D721Med (cell line): Measurements from ENCODE around the gene MRAS.
A peak's percentile ranks its signal among the peaks of the same experiment; 100 is the strongest.

ENCODE experiments used
- DNase-seq: peaks from one replicate; pipeline ENCODE4 v3.0.0; 2011; ENCODE audit warnings: low spot score; ENCODE audit not compliant: insufficient read length
- FAIRE-seq: peaks from 2 replicates; lab custom pipeline; 2011; peaks lifted over from hg19 to GRCh38; lab: Jason Lieb, UNC
- TF ChIP-seq, protein P1 (sequence below): IDR thresholded peaks from 2 replicates; pipeline ENCODE4 v1.5.1; 2012; ENCODE audit warnings: mild to moderate bottlenecking, control low read depth; ENCODE audit not compliant: insufficient read depth; ENCODE audit errors: missing control alignments

The MRAS gene

DNA sequence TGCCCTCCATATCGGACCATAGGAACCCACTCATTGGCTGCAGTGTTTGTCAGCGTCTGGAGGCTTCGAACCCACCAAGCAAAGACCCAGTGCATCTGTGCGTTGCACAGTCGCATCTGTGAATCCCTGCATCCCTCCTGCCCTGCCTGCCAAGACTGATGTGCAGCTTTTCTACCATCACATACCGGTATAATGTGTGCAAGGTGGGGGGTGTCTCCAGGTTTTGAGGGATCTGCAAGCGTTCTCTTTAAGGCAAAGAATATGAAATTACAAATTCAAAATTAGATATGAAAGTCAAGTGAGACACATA lies 18.4 kb upstream of the MRAS start:
- no peak for FAIRE-seq
- TF ChIP-seq, protein P1, sequence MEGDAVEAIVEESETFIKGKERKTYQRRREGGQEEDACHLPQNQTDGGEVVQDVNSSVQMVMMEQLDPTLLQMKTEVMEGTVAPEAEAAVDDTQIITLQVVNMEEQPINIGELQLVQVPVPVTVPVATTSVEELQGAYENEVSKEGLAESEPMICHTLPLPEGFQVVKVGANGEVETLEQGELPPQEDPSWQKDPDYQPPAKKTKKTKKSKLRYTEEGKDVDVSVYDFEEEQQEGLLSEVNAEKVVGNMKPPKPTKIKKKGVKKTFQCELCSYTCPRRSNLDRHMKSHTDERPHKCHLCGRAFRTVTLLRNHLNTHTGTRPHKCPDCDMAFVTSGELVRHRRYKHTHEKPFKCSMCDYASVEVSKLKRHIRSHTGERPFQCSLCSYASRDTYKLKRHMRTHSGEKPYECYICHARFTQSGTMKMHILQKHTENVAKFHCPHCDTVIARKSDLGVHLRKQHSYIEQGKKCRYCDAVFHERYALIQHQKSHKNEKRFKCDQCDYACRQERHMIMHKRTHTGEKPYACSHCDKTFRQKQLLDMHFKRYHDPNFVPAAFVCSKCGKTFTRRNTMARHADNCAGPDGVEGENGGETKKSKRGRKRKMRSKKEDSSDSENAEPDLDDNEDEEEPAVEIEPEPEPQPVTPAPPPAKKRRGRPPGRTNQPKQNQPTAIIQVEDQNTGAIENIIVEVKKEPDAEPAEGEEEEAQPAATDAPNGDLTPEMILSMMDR: no peak
- no peak for DNase-seq

DNA sequence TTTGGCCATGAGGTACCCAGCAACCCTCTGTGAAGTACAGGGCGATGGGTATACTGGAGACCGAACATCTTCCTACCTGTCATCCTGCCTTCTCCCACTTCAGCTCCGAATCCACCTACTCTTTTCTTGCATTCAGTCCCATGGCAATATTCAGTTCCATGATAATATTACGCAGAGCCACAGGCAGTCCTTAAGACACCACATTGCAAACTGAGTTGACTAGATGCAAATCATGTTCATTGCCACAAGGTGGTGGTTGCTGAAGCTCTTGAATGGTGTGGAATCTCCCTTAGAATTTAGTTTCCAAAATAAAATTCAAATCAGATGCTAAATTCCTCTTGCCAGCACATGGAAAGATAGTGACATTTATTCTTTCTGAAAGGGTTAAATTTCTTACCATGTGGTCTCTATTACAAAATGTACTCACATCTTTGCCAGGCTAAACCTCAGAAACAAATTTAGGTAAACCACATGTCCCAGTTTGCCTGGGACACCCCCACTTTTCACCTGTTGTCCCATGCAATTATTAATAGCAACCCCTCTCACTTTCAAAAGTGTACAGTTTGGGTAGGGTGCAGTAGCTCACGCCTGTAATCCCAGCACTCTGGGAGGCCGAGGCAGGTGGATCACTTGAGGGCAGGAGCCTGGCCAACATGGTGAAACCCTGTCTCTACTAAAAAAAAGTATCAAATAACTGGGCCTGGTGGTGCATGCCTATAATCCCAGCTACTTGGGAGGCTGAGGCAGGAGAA lies 17.1 kb upstream of the MRAS start:
- no peak for DNase-seq
- FAIRE-seq: no peak
- TF ChIP-seq, protein P1: no peak

DNA sequence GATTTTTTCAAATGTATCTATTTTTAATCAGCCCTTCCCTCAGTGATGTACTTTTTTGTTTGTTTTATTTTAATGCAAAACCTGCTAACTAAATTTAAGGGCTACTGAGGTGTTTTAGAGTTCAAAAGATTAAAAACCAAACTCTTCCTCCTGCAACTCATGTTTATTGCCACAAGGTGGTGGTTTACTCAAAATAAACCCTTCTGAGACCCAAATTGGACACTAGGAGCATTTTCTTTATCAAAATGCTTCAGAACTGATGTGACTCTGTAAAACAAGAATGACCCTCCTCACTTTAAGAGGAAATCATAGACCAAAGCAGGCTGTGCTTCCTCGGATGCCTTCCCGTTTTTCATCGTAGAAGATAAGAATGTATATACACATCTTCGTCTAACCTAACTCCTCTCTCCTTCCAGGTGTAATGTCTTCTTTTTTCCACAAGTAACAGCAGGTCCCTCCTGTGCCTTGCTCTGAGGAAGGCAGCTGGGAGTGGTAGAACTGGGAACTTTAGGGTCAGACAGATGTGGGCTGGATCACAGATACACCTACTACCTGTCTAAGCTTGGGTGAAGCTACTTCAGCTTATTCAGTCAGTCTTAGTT lies 15.8 kb upstream of the MRAS start:
- TF ChIP-seq, protein P1: peak; percentile 50
- no peak for FAIRE-seq
- DNase-seq: no peak

DNA sequence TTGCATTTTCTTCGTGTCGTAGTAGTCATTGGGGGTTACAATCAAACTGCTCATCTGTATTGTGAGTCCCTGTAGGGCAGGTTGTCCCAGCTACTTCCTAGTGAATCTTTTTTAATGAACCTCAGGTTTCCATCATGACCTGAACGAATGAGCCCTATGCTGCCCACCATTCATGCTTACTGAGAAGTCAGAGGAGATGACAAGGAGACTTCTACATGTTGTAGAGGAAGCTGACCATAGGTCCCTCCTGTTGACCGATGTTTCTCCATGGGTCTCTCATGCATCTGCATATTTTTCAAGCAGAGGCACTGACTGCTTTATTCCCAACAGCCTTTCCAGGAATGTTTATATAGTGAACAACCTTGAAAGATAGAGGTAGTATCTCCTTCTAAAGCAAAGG lies 13.8 kb upstream of the MRAS start:
- FAIRE-seq (no peak), DNase-seq (no peak)
- TF ChIP-seq, protein P1: no peak

DNA sequence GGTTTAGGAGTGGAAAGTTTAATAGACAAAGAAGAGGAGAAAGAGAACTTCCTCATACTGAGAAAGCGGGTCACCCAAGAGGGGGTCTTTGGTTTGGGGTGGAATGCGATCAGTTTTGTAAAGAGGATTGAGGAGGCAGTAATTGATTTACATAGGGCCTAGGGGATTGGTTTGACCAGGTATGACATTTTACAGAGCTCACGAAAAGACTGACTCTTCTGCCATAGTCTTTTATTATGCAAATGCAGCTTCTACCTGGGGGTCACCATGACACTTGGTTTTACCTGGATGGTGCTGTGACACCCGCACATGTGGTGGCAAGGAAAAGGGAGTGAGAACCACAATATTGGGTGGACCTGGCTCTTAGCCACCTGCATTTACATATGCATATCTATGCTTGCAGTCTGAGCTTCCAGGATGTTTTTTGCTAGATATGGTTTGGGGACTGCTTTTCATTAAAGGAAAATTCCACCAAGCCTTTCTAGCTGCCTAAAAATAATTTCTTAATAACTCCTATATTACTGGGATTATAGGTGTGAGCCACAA lies 11.9 kb upstream of the MRAS start:
- FAIRE-seq (no peak), DNase-seq (no peak)
- TF ChIP-seq, protein P1: no peak

DNA sequence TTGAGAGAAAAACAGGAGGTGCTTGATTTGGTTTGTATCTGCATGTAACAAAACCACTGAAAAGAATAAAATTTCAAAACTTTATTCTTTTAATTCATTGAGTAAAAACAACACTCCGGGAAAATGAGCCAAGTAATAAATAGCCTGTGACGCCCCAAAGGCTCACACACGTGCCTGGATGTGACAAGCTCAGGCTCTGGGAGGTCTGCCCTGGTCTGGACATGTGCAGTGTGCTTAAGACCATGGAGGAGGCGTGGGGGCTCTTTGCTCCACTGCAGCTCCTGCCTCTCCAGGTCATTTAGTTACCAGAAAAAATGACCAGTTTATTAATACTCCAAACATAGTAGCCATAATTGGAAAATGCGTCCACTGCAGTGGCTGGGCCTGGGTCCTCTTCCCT lies 10.1 kb upstream of the MRAS start:
- DNase-seq: no peak
- FAIRE-seq: no peak
- TF ChIP-seq, protein P1: no peak

DNA sequence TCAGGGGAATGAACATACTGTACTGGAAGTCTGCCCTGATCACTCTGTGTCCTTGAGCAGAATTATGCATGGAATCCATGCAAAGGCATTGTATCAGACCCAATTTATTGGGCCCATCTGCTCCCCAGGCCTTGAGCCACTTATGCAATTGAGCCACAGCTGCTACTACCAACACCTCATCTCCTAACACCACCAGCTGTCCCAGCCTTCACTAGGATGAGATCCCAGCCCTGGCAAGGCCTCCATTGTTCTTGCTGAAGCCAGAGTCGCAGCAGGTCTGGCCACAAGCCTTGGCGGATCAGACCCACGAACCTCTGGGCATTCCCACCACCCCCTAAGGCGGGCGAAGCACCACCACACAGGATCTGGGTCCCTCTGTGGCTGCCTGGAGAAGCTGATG lies 9.6 kb upstream of the MRAS start:
- FAIRE-seq (no peak), DNase-seq (no peak)
- TF ChIP-seq, protein P1: no peak
